ENCODE results near the gene ROCK2. TPM values are rescaled to one million over a fixed set of nuclear protein-coding genes. Genes with fewer than 3 reads are reported as not detected.

Gene ROCK2
- total and polyA plus RNA-seq, 2 of the 13 experiments (the other 11 are each of a cell fraction or from before 2014, with no cell fraction given), result 38.1 to 119 TPM

DNA sequence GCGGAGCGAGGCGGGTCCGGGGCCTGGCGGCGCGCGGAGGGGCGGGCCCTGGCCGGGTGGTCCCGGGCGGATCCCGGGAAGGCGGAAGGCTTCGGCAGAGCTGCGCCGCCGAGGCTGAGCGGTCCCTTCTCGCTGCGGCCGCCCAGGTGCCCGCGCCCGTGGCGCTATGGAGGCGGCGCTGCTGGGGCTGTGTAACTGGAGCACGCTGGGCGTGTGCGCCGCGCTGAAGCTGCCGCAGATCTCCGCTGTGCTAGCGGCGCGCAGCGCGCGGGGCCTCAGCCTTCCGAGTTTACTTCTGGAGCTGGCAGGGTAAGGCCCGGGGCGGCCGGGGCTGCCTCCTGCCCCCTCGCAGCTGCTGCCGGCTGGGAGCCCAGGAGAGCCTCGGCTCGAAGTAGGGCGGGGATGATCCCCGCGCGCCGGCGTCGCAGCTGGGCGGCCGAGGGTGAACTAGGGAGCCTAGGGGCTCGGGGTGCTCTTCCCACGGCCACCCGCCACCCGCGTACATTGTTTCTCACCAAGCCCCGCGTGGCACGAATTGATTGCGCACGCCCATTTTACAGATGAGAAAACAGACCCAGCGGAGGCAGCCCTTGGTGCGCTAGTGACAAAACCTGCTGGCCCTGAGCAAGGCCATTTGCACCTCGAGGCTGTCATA is 188.9 kb downstream of the ROCK2 start, which contains the start of gene SLC66A3 (continued):
- TF ChIP-seq CC2D1A (CRISPR knock-in tag; IDR thresholded peaks at IDR 0.05), result no peak
- TF ChIP-seq, protein P1, sequence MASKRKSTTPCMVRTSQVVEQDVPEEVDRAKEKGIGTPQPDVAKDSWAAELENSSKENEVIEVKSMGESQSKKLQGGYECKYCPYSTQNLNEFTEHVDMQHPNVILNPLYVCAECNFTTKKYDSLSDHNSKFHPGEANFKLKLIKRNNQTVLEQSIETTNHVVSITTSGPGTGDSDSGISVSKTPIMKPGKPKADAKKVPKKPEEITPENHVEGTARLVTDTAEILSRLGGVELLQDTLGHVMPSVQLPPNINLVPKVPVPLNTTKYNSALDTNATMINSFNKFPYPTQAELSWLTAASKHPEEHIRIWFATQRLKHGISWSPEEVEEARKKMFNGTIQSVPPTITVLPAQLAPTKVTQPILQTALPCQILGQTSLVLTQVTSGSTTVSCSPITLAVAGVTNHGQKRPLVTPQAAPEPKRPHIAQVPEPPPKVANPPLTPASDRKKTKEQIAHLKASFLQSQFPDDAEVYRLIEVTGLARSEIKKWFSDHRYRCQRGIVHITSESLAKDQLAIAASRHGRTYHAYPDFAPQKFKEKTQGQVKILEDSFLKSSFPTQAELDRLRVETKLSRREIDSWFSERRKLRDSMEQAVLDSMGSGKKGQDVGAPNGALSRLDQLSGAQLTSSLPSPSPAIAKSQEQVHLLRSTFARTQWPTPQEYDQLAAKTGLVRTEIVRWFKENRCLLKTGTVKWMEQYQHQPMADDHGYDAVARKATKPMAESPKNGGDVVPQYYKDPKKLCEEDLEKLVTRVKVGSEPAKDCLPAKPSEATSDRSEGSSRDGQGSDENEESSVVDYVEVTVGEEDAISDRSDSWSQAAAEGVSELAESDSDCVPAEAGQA (IDR thresholded peaks at IDR 0.05; ENCODE audit: low read depth), result no peak
- TF ChIP-seq, protein P1 (CRISPR knock-in tag; IDR thresholded peaks at IDR 0.05; ENCODE audit: borderline replicate concordance), result no peak
- TF ChIP-seq, protein P2, sequence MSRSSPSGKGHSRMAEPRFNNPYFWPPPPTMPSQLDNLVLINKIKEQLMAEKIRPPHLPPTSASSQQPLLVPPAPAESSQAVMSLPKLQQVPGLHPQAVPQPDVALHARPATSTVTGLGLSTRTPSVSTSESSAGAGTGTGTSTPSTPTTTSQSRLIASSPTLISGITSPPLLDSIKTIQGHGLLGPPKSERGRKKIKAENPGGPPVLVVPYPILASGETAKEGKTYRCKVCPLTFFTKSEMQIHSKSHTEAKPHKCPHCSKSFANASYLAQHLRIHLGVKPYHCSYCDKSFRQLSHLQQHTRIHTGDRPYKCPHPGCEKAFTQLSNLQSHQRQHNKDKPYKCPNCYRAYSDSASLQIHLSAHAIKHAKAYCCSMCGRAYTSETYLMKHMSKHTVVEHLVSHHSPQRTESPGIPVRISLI (CRISPR knock-in tag; IDR thresholded peaks at IDR 0.05; ENCODE audit: borderline replicate concordance), result no peak
- TF ChIP-seq, protein P3, sequence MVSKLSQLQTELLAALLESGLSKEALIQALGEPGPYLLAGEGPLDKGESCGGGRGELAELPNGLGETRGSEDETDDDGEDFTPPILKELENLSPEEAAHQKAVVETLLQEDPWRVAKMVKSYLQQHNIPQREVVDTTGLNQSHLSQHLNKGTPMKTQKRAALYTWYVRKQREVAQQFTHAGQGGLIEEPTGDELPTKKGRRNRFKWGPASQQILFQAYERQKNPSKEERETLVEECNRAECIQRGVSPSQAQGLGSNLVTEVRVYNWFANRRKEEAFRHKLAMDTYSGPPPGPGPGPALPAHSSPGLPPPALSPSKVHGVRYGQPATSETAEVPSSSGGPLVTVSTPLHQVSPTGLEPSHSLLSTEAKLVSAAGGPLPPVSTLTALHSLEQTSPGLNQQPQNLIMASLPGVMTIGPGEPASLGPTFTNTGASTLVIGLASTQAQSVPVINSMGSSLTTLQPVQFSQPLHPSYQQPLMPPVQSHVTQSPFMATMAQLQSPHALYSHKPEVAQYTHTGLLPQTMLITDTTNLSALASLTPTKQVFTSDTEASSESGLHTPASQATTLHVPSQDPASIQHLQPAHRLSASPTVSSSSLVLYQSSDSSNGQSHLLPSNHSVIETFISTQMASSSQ (IDR thresholded peaks at IDR 0.05; ENCODE audit: low read depth), result no peak
- TF ChIP-seq, protein P3 (CRISPR knock-in tag; IDR thresholded peaks at IDR 0.05; ENCODE audit: borderline replicate concordance), result peak; percentile 19; the same call in 1 of the 2 replicates
- peak; percentile 67 for TF ChIP-seq HIVEP1 (CRISPR knock-in tag; IDR thresholded peaks at IDR 0.05)
- TF ChIP-seq CENPT (CRISPR knock-in tag; IDR thresholded peaks at IDR 0.05; ENCODE audit: low read depth), result no peak
- TF ChIP-seq, protein P4, sequence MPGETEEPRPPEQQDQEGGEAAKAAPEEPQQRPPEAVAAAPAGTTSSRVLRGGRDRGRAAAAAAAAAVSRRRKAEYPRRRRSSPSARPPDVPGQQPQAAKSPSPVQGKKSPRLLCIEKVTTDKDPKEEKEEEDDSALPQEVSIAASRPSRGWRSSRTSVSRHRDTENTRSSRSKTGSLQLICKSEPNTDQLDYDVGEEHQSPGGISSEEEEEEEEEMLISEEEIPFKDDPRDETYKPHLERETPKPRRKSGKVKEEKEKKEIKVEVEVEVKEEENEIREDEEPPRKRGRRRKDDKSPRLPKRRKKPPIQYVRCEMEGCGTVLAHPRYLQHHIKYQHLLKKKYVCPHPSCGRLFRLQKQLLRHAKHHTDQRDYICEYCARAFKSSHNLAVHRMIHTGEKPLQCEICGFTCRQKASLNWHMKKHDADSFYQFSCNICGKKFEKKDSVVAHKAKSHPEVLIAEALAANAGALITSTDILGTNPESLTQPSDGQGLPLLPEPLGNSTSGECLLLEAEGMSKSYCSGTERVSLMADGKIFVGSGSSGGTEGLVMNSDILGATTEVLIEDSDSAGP (CRISPR knock-in tag; IDR thresholded peaks at IDR 0.05; ENCODE audit: borderline replicate concordance), result peak; percentile 53; the same call in 1 of the 2 replicates
- TF ChIP-seq MED1 (CRISPR knock-in tag; IDR thresholded peaks at IDR 0.05), result peak; percentile 49; the same call in 1 of the 2 replicates
- TF ChIP-seq TBX3 (IDR thresholded peaks at IDR 0.05; ENCODE audit: borderline replicate concordance), result no peak
- TF ChIP-seq ZNF124 (CRISPR knock-in tag; IDR thresholded peaks at IDR 0.05), result peak; percentile 22; the same call in 1 of the 2 replicates
- TF ChIP-seq FOXM1 (CRISPR knock-in tag; IDR thresholded peaks at IDR 0.05), result no peak
- TF ChIP-seq HDAC1 (CRISPR knock-in tag; IDR thresholded peaks at IDR 0.05), result peak; percentile 69
- TF ChIP-seq ZNF251 (CRISPR knock-in tag; IDR thresholded peaks at IDR 0.05), result no peak
- TF ChIP-seq ZNF629 (CRISPR knock-in tag; conservative IDR thresholded peaks at IDR 0.05), result peak; percentile 97
- TF ChIP-seq SNRNP70 (IDR thresholded peaks at IDR 0.05; ENCODE audit: low read depth, low read length), result no peak

Measured in HepG2 (cell line).